Epithelial cell of esophagus (primary cell): ENCODE results near the gene AOAH.

Experiments
- DNase-seq: peaks from one replicate; pipeline ENCODE4 v3.0.0; 2010; ENCODE audit warnings: low read depth
- H3K4me3 ChIP-seq: 2 replicates; pipeline ENCODE4 v1.5.1; 2011; ENCODE audit warnings: mild to moderate bottlenecking, low read length, control low read depth
- TF ChIP-seq, protein P1 (sequence below): IDR thresholded peaks from 2 replicates; pipeline ENCODE4 v1.5.1; 2011; ENCODE audit warnings: low read depth, mild to moderate bottlenecking, low read length, control low read depth, inconsistent platforms; ENCODE audit not compliant: insufficient read depth; ENCODE audit errors: missing control alignments

Gene AOAH

DNA sequence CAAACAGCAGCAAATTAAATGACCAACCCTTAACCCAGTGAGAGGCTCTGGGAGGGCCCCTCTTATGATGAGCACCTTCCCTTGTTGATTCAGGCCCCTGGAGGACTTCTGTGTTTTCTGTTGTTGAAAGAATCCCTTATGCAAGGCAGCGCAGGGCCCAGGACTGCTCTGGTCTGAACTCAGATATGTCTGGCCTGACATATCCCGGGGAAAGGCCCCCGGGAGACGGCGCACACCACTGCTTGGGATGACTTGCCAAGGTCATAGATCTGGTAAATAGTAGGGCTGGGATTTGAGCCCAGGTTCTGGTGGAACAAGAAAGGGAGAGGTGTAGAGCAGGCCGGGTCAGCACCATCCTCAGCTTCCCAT is 124.0 kb downstream of the AOAH start:
- H3K4me3 ChIP-seq = no peak overlapping the region
- no peak for DNase-seq
- TF ChIP-seq, protein P1, sequence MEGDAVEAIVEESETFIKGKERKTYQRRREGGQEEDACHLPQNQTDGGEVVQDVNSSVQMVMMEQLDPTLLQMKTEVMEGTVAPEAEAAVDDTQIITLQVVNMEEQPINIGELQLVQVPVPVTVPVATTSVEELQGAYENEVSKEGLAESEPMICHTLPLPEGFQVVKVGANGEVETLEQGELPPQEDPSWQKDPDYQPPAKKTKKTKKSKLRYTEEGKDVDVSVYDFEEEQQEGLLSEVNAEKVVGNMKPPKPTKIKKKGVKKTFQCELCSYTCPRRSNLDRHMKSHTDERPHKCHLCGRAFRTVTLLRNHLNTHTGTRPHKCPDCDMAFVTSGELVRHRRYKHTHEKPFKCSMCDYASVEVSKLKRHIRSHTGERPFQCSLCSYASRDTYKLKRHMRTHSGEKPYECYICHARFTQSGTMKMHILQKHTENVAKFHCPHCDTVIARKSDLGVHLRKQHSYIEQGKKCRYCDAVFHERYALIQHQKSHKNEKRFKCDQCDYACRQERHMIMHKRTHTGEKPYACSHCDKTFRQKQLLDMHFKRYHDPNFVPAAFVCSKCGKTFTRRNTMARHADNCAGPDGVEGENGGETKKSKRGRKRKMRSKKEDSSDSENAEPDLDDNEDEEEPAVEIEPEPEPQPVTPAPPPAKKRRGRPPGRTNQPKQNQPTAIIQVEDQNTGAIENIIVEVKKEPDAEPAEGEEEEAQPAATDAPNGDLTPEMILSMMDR = no peak

DNA sequence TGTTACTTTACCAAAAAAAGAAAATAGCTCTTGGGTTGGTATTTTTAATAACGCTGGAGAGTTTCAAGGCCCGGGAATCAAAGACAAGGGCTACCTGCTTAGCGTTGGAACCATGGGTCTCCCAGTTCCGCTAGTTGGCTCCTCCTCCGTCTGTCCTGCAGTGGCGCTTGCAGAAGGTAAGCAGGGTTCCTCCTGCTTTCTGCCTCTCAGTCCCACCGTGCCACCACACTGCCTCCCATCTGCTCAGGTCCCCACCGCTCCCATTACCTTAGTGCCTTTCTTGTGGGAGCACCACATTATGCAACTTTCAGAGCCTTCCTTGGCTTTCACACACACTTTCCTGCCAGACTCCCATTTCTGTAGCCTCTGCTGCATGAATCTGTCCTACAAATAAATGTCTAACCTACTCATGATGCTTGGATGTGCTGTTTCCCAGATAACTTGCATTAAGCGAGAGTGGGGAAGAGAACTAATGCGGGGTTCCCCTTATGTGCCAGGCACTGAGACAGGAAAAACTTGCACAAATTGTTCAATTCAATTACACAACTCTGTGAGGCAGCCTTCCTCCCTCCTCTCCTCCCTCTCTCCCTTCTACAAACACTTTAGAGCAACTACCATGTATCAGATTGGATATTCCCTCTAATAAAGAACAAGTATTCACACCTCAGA is 124.5 kb downstream of the AOAH start:
- DNase-seq = peak; percentile 39
- no peak overlapping the region for H3K4me3 ChIP-seq
- TF ChIP-seq, protein P1 = no peak

DNA sequence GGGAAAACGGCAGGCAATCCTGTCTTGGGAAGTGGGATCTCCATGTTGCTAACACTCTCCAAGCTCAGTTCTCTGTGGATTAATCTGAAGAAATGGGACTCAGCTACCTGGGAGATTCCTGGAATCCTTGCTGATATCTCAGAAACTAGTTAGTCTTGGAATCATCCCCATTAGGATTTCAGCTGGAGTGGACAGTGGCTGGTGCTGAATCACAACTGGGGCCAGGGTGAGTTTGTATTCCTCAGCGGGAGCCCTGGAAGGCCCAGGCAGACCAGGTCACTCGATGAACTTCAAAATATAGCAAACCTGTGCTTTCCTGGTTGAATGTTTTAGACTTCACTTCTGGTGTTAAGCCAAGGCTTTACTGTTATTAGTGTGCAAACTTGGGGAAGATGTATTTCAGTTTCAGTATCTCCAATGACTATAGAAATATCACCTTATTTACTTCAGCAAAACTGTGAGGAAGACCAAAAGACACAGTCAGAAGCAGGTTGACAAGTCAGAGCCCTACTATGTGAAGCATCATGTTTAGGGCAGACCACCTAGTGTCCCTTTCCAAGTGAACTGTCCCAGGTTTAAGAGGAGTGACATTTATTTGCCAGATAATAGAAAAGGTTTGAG is 126.1 kb downstream of the AOAH start:
- DNase-seq = peak; percentile 21
- TF ChIP-seq, protein P1 = no peak
- no peak overlapping the region for H3K4me3 ChIP-seq

DNA sequence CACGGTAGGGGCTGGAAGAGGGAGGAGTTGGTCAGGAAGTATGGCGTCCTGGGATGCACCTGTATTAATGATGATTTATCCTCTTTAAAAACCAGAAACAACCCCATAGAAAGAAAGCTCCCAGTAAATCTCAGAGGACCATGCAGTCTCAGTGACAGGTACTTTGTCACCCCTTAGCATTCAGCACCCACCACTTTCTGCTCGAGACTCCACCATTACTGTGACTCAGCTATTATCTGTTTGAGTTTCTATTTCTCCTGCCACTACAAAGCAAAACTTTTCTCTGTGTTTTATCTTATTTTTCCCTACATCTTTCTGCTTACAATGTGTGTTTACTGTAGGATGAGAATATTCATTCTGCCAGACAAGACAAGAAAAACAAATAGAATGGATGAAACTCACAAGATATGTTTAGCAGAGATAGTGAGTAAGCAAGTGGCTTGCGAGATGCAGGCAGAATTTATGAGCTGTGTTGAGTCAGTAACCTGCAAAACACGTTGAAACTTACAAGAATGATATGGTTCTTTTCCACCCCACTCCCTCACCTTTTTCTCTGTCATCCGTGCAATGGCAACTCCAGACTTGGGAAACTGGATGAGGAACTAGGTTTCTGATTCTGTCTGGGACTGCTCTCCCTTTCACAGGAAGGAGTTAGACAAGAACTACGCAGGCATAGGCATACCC is 127.1 kb downstream of the AOAH start:
- TF ChIP-seq, protein P1 = no peak
- peak; percentile 91 for DNase-seq
- H3K4me3 ChIP-seq = no peak overlapping the region

DNA sequence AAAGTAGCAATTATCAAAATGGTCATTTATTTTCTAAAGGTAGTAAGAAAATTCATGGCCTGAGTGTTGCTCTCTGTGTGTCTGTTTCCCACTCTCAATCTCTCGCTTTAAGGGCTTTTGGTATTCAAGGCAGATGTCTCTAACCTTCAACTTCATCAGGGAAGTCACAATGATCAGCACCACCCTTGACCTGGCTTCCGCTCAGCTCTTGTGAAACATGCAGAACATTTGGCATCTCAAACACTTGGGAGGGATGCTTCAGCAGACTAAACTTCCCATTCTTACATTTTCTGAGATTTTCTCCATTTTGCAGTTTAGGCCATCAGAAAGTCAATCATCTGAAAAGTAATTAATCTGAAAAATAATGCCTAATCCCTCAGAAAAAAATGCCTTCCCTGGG is 129.8 kb downstream of the AOAH start:
- TF ChIP-seq, protein P1 = no peak
- DNase-seq = no peak
- H3K4me3 ChIP-seq = no peak overlapping the region

DNA sequence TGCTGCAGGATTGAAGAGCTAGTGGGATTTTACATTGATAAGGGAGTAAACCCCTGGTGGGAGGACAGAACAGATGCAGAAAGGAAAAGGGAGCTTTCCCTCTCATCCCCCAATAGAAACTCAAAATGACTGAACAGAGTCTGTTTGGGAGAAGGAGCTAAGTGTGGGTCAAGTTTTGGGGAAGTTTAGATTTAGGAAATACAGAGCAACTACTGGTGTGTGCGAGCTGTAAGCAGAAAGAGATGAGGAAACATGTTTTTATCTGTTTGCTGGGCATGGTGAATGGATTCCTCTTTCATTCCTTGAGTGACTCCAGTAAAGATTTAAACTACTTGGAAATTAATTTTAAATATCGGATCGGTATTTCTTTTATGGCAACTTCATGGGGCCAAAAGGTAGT is 132.7 kb downstream of the AOAH start:
- TF ChIP-seq, protein P1 = no peak
- H3K4me3 ChIP-seq = no peak overlapping the region
- DNase-seq = no peak

DNA sequence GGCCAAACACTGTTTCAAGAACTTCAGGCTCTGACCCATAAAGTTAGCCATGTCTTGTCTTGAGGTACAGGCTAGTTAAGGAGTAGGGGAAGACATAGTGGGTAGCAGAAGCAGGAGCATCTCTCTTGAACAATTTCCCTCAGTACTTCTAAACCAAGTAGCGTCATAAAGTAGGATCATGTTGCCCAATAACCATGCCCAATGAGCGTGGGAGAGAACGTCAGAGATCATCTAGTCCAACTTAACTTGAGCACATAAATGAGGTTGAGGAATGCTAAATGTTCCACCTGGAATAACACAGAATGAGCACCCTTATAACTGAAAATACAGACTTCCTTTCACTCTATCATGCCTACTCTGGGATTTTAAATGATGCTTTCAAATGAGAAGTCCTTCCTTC is 134.9 kb downstream of the AOAH start:
- TF ChIP-seq, protein P1 = no peak
- DNase-seq = no peak
- H3K4me3 ChIP-seq = no peak overlapping the region
